HepG2 (cell line): ENCODE measurements around the gene CIART. TPM values are rescaled to one million over a fixed set of nuclear protein-coding genes. Genes with fewer than 3 reads are reported as not detected.

ENCODE experiments used
- BCL6 ChIP-seq: IDR thresholded peaks from 2 replicates; pipeline ENCODE4 v1.6.1; 2016; ENCODE audit warnings: missing genetic modification reagents, missing compliant biosample characterization
- CBX2 ChIP-seq, 2 experiments: fragments of 200-600 bp in 1 of 2; sonication (generic); formaldehyde crosslinking in 1 of 2; IDR thresholded peaks; 2 replicates each; pipeline versions ENCODE4 v1.7.0 to v1.8.1; 2018 to 2022; ENCODE audit warnings: low read depth in 2 of 2, low read length in 1 of 2, mild to moderate bottlenecking in 1 of 2, missing genetic modification reagents in 1 of 2
- HIVEP1 ChIP-seq: sonication (generic); formaldehyde crosslinking; IDR thresholded peaks from 2 replicates; pipeline ENCODE4 v1.4.0; 2020; ENCODE audit warnings: mild to moderate bottlenecking, missing genetic modification reagents
- PHF8 ChIP-seq: sonication (generic); formaldehyde crosslinking; IDR thresholded peaks from 2 replicates; pipeline ENCODE4 v1.5.0; 2020; ENCODE audit warnings: missing genetic modification reagents
- SOX5 ChIP-seq: IDR thresholded peaks from 2 replicates; pipeline ENCODE4 v1.6.1; 2016; ENCODE audit warnings: borderline replicate concordance
- ZBTB42 ChIP-seq: sonication (generic); formaldehyde crosslinking; IDR thresholded peaks from 2 replicates; pipeline ENCODE4 v1.5.0; 2020; ENCODE audit warnings: mild to moderate bottlenecking, missing genetic modification reagents
- ZNF556 ChIP-seq: sonication (generic); formaldehyde crosslinking; IDR thresholded peaks from 2 replicates; pipeline ENCODE4 v1.4.0; 2020; ENCODE audit warnings: mild to moderate bottlenecking, missing genetic modification reagents, borderline replicate concordance
- ZSCAN25 ChIP-seq: sonication (generic); formaldehyde crosslinking; IDR thresholded peaks from 2 replicates; pipeline ENCODE4 v1.8.0; 2022; ENCODE audit warnings: mild to moderate bottlenecking, missing genetic modification reagents
- polyA plus RNA-seq, 8 experiments: library from polyadenylated mRNA; depleted of rRNA in 3 of 8; stranded (reverse) in 7 of 8; unstranded in 1 of 8; fragments of >200 nt; fragmentation: Illumina TruSeq in 4 of 8; extraction: Trizol in 4 of 8; gene quantifications; 2 replicates each; pipeline versions ENCODE4 v1.2.1 to v1.2.3, GENCODE V29; 2011 to 2016; ENCODE audit warnings: low read depth in 4 of 8, missing spikeins in 1 of 8, mixed read lengths in 1 of 8; ENCODE audit not compliant: insufficient read depth in 1 of 8
- total RNA-seq, 5 experiments: library from RNA; depleted of rRNA; stranded (reverse); fragments of >200 nt; fragmentation: Illumina TruSeq; extraction: Trizol; gene quantifications; 2 replicates each; pipeline ENCODE4 v1.2.3, GENCODE V29; 2016; ENCODE audit warnings: low read depth in 1 of 5
- TF ChIP-seq, protein P1 (sequence below): sonication (generic); formaldehyde crosslinking; IDR thresholded peaks from 2 replicates; pipeline ENCODE4 v1.8.1; 2023; ENCODE audit warnings: mild to moderate bottlenecking, missing genetic modification reagents
- TF ChIP-seq, protein P2 (sequence below): IDR thresholded peaks from 2 replicates; pipeline ENCODE4 v1.4.0; 2020; ENCODE audit warnings: mild to moderate bottlenecking, missing genetic modification reagents
- TF ChIP-seq, protein P3 (sequence below): IDR thresholded peaks from 2 replicates; pipeline ENCODE4 v1.6.1; 2016; ENCODE audit warnings: low read depth, missing genetic modification reagents, missing compliant biosample characterization
- TF ChIP-seq, protein P4 (sequence below): sonication (generic); formaldehyde crosslinking; IDR thresholded peaks from 2 replicates; pipeline ENCODE4 v1.4.0; 2020; ENCODE audit warnings: missing genetic modification reagents
- TF ChIP-seq, protein P5 (sequence below): sonication (generic); formaldehyde crosslinking; IDR thresholded peaks from 2 replicates; pipeline ENCODE4 v1.5.1; 2020; ENCODE audit warnings: missing genetic modification reagents, mild to moderate bottlenecking, borderline replicate concordance

Gene CIART
- total and polyA plus RNA-seq, 2 of the 13 experiments (the other 11 are each of a cell fraction or from before 2014, with no cell fraction given): 0.58 TPM; not detected in 1

DNA sequence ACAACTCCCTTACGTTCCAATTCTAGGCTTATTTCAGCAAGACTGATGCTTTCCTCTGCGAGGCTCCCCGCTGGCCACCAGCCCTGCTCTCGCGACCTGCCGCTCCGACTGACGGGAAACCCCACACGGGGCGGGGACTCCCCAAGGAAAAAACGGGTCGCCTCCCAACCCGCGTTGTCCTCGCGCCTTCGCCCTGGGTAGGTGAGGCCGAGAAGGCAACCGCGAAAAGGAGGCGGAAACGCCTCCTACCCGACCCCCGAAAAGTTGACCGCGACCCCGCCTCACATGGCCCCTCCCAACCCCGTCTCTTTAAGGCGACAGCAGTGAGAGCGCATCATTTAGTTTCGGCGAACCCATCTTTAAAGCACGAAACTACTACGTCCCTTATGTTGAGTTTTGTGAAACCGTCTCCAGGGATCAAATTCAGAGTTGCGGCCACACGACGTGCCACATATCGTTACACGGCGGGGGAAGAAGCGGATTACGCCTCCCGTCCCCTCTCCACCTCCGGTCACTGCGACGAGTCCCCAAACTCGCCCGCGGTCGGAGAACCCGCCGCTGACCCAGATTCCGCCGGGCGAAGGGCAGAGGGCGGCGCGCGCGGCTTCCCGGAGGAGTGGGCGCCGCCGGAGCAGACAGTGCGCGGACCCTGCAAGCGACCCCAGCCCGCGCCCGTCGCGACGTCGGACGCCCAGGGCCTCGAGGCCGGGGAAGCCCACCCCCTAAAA is 47.6 kb upstream of the CIART start (continued):
- TF ChIP-seq, protein P1, sequence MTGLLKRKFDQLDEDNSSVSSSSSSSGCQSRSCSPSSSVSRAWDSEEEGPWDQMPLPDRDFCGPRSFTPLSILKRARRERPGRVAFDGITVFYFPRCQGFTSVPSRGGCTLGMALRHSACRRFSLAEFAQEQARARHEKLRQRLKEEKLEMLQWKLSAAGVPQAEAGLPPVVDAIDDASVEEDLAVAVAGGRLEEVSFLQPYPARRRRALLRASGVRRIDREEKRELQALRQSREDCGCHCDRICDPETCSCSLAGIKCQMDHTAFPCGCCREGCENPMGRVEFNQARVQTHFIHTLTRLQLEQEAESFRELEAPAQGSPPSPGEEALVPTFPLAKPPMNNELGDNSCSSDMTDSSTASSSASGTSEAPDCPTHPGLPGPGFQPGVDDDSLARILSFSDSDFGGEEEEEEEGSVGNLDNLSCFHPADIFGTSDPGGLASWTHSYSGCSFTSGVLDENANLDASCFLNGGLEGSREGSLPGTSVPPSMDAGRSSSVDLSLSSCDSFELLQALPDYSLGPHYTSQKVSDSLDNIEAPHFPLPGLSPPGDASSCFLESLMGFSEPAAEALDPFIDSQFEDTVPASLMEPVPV (CRISPR knock-in tag): no peak; the same call in 1 of the 2 replicates
- no peak for TF ChIP-seq ZBTB42 (CRISPR knock-in tag)
- TF ChIP-seq, protein P2, sequence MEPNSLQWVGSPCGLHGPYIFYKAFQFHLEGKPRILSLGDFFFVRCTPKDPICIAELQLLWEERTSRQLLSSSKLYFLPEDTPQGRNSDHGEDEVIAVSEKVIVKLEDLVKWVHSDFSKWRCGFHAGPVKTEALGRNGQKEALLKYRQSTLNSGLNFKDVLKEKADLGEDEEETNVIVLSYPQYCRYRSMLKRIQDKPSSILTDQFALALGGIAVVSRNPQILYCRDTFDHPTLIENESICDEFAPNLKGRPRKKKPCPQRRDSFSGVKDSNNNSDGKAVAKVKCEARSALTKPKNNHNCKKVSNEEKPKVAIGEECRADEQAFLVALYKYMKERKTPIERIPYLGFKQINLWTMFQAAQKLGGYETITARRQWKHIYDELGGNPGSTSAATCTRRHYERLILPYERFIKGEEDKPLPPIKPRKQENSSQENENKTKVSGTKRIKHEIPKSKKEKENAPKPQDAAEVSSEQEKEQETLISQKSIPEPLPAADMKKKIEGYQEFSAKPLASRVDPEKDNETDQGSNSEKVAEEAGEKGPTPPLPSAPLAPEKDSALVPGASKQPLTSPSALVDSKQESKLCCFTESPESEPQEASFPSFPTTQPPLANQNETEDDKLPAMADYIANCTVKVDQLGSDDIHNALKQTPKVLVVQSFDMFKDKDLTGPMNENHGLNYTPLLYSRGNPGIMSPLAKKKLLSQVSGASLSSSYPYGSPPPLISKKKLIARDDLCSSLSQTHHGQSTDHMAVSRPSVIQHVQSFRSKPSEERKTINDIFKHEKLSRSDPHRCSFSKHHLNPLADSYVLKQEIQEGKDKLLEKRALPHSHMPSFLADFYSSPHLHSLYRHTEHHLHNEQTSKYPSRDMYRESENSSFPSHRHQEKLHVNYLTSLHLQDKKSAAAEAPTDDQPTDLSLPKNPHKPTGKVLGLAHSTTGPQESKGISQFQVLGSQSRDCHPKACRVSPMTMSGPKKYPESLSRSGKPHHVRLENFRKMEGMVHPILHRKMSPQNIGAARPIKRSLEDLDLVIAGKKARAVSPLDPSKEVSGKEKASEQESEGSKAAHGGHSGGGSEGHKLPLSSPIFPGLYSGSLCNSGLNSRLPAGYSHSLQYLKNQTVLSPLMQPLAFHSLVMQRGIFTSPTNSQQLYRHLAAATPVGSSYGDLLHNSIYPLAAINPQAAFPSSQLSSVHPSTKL: peak; percentile 55; the same call in 1 of the 2 replicates
- no peak for TF ChIP-seq SOX5 (CRISPR knock-in tag)
- TF ChIP-seq ZSCAN25 (CRISPR knock-in tag): no peak
- no peak for TF ChIP-seq BCL6
- peak; percentile 95 for TF ChIP-seq HIVEP1 (CRISPR knock-in tag)
- peak; percentile 46 for TF ChIP-seq PHF8 (CRISPR knock-in tag)
- TF ChIP-seq CBX2 (IDR thresholded peaks at IDR 0.05; ENCODE audit: low read depth, low read length): no peak
- no peak for TF ChIP-seq CBX2 (CRISPR knock-in tag; IDR thresholded peaks at IDR 0.05; ENCODE audit: low read depth)
- TF ChIP-seq, protein P3, sequence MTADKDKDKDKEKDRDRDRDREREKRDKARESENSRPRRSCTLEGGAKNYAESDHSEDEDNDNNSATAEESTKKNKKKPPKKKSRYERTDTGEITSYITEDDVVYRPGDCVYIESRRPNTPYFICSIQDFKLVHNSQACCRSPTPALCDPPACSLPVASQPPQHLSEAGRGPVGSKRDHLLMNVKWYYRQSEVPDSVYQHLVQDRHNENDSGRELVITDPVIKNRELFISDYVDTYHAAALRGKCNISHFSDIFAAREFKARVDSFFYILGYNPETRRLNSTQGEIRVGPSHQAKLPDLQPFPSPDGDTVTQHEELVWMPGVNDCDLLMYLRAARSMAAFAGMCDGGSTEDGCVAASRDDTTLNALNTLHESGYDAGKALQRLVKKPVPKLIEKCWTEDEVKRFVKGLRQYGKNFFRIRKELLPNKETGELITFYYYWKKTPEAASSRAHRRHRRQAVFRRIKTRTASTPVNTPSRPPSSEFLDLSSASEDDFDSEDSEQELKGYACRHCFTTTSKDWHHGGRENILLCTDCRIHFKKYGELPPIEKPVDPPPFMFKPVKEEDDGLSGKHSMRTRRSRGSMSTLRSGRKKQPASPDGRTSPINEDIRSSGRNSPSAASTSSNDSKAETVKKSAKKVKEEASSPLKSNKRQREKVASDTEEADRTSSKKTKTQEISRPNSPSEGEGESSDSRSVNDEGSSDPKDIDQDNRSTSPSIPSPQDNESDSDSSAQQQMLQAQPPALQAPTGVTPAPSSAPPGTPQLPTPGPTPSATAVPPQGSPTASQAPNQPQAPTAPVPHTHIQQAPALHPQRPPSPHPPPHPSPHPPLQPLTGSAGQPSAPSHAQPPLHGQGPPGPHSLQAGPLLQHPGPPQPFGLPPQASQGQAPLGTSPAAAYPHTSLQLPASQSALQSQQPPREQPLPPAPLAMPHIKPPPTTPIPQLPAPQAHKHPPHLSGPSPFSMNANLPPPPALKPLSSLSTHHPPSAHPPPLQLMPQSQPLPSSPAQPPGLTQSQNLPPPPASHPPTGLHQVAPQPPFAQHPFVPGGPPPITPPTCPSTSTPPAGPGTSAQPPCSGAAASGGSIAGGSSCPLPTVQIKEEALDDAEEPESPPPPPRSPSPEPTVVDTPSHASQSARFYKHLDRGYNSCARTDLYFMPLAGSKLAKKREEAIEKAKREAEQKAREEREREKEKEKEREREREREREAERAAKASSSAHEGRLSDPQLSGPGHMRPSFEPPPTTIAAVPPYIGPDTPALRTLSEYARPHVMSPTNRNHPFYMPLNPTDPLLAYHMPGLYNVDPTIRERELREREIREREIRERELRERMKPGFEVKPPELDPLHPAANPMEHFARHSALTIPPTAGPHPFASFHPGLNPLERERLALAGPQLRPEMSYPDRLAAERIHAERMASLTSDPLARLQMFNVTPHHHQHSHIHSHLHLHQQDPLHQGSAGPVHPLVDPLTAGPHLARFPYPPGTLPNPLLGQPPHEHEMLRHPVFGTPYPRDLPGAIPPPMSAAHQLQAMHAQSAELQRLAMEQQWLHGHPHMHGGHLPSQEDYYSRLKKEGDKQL: no peak
- TF ChIP-seq, protein P4, sequence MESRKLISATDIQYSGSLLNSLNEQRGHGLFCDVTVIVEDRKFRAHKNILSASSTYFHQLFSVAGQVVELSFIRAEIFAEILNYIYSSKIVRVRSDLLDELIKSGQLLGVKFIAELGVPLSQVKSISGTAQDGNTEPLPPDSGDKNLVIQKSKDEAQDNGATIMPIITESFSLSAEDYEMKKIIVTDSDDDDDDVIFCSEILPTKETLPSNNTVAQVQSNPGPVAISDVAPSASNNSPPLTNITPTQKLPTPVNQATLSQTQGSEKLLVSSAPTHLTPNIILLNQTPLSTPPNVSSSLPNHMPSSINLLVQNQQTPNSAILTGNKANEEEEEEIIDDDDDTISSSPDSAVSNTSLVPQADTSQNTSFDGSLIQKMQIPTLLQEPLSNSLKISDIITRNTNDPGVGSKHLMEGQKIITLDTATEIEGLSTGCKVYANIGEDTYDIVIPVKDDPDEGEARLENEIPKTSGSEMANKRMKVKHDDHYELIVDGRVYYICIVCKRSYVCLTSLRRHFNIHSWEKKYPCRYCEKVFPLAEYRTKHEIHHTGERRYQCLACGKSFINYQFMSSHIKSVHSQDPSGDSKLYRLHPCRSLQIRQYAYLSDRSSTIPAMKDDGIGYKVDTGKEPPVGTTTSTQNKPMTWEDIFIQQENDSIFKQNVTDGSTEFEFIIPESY: no peak
- TF ChIP-seq, protein P5, sequence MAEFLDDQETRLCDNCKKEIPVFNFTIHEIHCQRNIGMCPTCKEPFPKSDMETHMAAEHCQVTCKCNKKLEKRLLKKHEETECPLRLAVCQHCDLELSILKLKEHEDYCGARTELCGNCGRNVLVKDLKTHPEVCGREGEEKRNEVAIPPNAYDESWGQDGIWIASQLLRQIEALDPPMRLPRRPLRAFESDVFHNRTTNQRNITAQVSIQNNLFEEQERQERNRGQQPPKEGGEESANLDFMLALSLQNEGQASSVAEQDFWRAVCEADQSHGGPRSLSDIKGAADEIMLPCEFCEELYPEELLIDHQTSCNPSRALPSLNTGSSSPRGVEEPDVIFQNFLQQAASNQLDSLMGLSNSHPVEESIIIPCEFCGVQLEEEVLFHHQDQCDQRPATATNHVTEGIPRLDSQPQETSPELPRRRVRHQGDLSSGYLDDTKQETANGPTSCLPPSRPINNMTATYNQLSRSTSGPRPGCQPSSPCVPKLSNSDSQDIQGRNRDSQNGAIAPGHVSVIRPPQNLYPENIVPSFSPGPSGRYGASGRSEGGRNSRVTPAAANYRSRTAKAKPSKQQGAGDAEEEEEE: no peak
- no peak for TF ChIP-seq ZNF556 (CRISPR knock-in tag)
